ENCODE results near the gene LITAFD. TPM values are rescaled to one million over a fixed set of nuclear protein-coding genes. Genes with fewer than 3 reads are reported as not detected.
"Not testable (repeated sequence)": the region's sequence is repeated elsewhere in the genome, so short reads cannot be mapped to it uniquely, and the experiment has no call there.

LITAFD gene
- polyA plus RNA-seq, 3 donors, result not detected

DNA sequence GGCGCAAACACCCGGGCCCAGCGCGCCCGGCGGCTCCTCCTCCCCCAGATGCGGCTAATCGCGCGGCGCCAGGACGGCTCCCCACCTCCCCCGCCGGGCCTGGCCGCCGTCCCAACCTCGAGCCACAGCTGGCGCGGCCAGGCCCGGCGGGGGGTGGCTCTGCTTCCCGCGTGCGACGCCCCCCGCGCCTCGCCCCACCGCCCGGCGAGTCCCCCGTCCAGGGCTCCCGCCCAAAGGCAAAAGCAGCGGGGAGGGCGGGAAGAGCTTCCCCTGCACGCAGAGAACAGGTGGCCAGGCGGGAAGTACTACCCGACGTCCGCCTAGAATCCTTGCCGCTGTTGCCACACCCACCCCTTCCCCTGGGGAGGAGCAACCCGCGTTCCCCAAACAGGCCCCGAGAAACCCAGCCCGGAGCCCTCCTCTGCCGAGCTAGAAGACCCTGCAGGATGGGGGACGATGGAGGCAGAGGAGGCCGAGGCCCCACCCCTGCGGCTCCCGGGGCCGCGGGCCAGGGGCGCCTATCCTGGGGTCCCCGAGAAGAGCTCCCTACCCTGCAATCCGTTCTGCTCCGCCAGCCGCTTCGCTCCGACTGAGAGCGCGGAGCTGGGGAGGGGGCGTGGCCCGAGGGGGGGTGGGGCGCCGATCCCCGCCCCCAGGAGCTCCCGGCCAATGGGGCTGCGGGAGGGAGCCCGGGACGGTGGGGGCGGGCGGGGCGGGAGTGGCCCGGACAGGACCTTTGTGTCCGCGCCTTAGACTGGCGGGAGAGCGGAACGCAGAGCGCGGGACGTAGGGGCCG lies 13.5 kb upstream of the LITAFD start, which contains the start of gene CARHSP1:
Gene CARHSP1, minus strand, starts transcription at position 591 of the 796 bp plus-strand sequence. CDS start 9,678 bp downstream, outside the sequence.
- H3K4me2 ChIP-seq (replicated peaks; ENCODE audit: extremely low read depth, low read length, poor library complexity, severe bottlenecking), result peak within 1 kb of the TSS; percentile 78
- H3K27me3 ChIP-seq (ENCODE audit: control insufficient read depth in 2 of 2, insufficient read depth in 2 of 2, low read length in 2 of 2), result no peaks in the 10 kb centered on the region
- peak within 1 kb of the TSS; percentile 67 to 97 (median 84) for H3K27ac Mint-ChIP-seq
- intact Hi-C loops (cut with micrococcal nuclease), result loop anchor here (5.0 to 10.0 kb wide), 2 partner anchors 71 to 194 kb away; partner anchors contain the start of genes ABAT (in 1 of the 2), PMM2 (in 1 of the 2) and TMEM186 (in 1 of the 2)
- peak within 1 kb of the TSS; percentile 93 to 96 for H3K4me3 Mint-ChIP-seq
- H3K27me3 Mint-ChIP-seq (ENCODE audit: low read depth in 3 of 3), result peaks cover 1 to 3% (median 2%) of the 10 kb centered on the region in 3 donors
- H3K79me2 ChIP-seq (ENCODE audit: insufficient read depth, low read length), result peaks cover 47% of the 10 kb centered on the region
- H3K4me1 Mint-ChIP-seq, result peaks cover 54% of the 10 kb centered on the region
- H3K9me3 ChIP-seq (replicated peaks in 1 of 2; ENCODE audit: control insufficient read depth in 1 of 2, insufficient read depth in 1 of 2, low read length in 2 of 2), result no peaks in the 10 kb centered on the region
- H4K20me1 ChIP-seq (ENCODE audit: insufficient read depth, low read length), result peaks cover 49% of the 10 kb centered on the region
- no peaks in the 10 kb centered on the region for H3K36me3 ChIP-seq (replicated peaks in 1 of 2; ENCODE audit: control insufficient read depth in 1 of 2, insufficient read depth in 2 of 2, low read length in 2 of 2)
- H2AFZ ChIP-seq (ENCODE audit: insufficient read depth, low read depth, low read length, poor library complexity, severe bottlenecking), result peak within 1 kb of the TSS; percentile 89
- peaks cover 38 to 58% of the 10 kb centered on the region in 2 donors for H3K4me1 ChIP-seq (ENCODE audit: control insufficient read depth in 1 of 2, insufficient read depth in 2 of 2, low read length in 2 of 2)
- peaks cover 2 to 3% of the 10 kb centered on the region in 2 donors for H3K36me3 Mint-ChIP-seq
- peak within 1 kb of the TSS; percentile 73 for H3K9ac ChIP-seq (ENCODE audit: insufficient read depth, low read length, poor library complexity, severe bottlenecking)
- peak; percentile 81 to 86 (median 83) for DNase-seq
- TF ChIP-seq, protein P1, sequence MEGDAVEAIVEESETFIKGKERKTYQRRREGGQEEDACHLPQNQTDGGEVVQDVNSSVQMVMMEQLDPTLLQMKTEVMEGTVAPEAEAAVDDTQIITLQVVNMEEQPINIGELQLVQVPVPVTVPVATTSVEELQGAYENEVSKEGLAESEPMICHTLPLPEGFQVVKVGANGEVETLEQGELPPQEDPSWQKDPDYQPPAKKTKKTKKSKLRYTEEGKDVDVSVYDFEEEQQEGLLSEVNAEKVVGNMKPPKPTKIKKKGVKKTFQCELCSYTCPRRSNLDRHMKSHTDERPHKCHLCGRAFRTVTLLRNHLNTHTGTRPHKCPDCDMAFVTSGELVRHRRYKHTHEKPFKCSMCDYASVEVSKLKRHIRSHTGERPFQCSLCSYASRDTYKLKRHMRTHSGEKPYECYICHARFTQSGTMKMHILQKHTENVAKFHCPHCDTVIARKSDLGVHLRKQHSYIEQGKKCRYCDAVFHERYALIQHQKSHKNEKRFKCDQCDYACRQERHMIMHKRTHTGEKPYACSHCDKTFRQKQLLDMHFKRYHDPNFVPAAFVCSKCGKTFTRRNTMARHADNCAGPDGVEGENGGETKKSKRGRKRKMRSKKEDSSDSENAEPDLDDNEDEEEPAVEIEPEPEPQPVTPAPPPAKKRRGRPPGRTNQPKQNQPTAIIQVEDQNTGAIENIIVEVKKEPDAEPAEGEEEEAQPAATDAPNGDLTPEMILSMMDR (IDR thresholded peaks at IDR 0.05), result no peak
- peak within 1 kb of the TSS; percentile 83 to 90 (median 84) for H3K4me3 ChIP-seq (replicated peaks in 1 of 3; ENCODE audit: low read depth in 2 of 3, low read length in 3 of 3)
- WGBS (ENCODE audit: insufficient coverage), result under 1% methylated on average over 58 of the region's 83 CpGs
- H3K9me3 Mint-ChIP-seq, result no peaks in the 10 kb centered on the region
- peak within 1 kb of the TSS; percentile 47 to 70 for H3K27ac ChIP-seq (ENCODE audit: low read depth in 1 of 2, low read length in 2 of 2)

DNA sequence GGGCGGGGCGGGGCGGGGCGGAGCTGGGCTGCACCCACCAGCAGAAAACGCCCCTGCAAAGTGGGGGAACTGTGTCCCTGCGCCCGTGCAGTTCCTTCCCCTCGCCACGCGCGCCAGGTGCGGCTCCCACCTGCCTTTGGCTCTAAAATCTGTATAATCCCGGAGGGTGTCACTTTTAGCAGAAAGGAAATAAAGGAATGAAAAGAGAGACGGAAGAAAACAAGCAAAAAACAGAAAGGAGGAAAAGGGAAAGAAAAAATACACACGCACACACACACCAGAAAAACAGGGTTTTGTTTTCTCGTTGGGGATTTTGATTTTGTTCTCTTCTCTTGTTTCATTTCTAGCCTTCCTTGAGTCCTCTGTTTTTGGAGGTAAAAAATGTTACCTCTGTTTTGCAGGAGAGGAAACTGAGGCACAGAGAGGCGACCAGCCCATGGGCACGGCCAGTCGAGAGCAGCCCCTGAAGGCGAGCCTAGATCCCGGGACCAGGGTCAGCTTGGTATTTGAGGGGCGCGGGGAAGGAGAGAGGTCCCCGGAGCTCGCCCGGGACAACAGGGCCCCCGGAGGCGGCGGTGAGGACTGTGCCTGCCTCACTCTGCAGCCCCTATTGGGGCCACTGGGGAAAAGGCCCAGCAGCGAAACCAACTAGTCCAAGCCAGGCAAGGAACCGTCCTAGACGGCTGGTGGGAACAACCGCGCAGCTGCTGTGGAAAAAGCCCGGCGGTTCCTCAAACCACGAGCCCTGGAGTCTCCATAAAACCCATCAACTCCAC lies 12.8 kb upstream of the LITAFD start:
- intact Hi-C loops (cut with micrococcal nuclease), result loop anchor here (5.0 to 10.0 kb wide), 2 partner anchors 72 to 195 kb away; partner anchors contain the start of genes ABAT (in 1 of the 2), PMM2 (in 1 of the 2) and TMEM186 (in 1 of the 2)

DNA sequence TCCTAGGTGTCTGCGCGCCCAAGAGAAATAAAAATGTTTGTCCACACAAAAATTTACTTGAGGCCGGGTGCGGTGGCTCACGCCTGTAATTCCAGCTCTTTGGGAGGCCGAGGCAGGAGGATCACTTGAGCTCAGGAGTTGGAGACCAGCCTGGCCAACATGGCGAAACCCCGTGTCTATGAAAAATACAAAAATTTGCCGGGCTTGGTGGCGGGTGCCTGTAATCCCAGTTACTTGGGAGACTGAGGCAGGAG lies 12.2 kb upstream of the LITAFD start:
- H3K4me3 ChIP-seq (replicated peaks in 1 of 3; ENCODE audit: low read depth in 2 of 3, low read length in 3 of 3), result peak overlapping the region in 1 of 3 experiments; percentile 90
- Mint-ChIP-seq H3K4me1 (peaks cover 48% of the 10 kb centered on the region), H3K27ac (peak overlapping the region in 4 of 7 donors; percentile 48 to 83 (median 62))
- H3K4me1 ChIP-seq (ENCODE audit: control insufficient read depth in 1 of 2, insufficient read depth in 2 of 2, low read length in 2 of 2), result peaks cover 38 to 58% of the 10 kb centered on the region in 2 donors
- not testable (repeated sequence) for H3K9me3 ChIP-seq (replicated peaks in 1 of 2; ENCODE audit: control insufficient read depth in 1 of 2, insufficient read depth in 1 of 2, low read length in 2 of 2); DNase-seq; H3K27me3 Mint-ChIP-seq (ENCODE audit: low read depth in 3 of 3); H3K27me3 ChIP-seq (ENCODE audit: control insufficient read depth in 2 of 2, insufficient read depth in 2 of 2, low read length in 2 of 2); H3K36me3 ChIP-seq (replicated peaks in 1 of 2; ENCODE audit: control insufficient read depth in 1 of 2, insufficient read depth in 2 of 2, low read length in 2 of 2); H3K36me3 Mint-ChIP-seq; H3K27ac ChIP-seq (ENCODE audit: low read depth in 1 of 2, low read length in 2 of 2); H3K9me3 Mint-ChIP-seq; H3K9ac ChIP-seq (ENCODE audit: insufficient read depth, low read length, poor library complexity, severe bottlenecking); H3K4me3 Mint-ChIP-seq
- H2AFZ ChIP-seq (ENCODE audit: insufficient read depth, low read depth, low read length, poor library complexity, severe bottlenecking), result peak overlapping the region; percentile 63
- peak overlapping the region; percentile 78 for H3K4me2 ChIP-seq (replicated peaks; ENCODE audit: extremely low read depth, low read length, poor library complexity, severe bottlenecking)
- H3K79me2 ChIP-seq (ENCODE audit: insufficient read depth, low read length), result peaks cover 34% of the 10 kb centered on the region
- 93% methylated on average over 10 of the region's 10 CpGs for WGBS (ENCODE audit: insufficient coverage)
- intact Hi-C loops (cut with micrococcal nuclease), result loop anchor here (5.0 to 10.0 kb wide), 2 partner anchors 73 to 195 kb away; partner anchors contain the start of genes ABAT (in 1 of the 2), PMM2 (in 1 of the 2) and TMEM186 (in 1 of the 2)
- H4K20me1 ChIP-seq (ENCODE audit: insufficient read depth, low read length), result peaks cover 36% of the 10 kb centered on the region

More for the DNA sequence above, 12.8 kb upstream of the LITAFD start:
- no peaks in the 10 kb centered on the region for H3K9me3 ChIP-seq (replicated peaks in 1 of 2; ENCODE audit: control insufficient read depth in 1 of 2, insufficient read depth in 1 of 2, low read length in 2 of 2)
- H3K4me3 ChIP-seq (replicated peaks in 1 of 3; ENCODE audit: low read depth in 2 of 3, low read length in 3 of 3), result peak overlapping the region; percentile 50 to 90 (median 62)
- H3K36me3 ChIP-seq (replicated peaks in 1 of 2; ENCODE audit: control insufficient read depth in 1 of 2, insufficient read depth in 2 of 2, low read length in 2 of 2), result no peaks in the 10 kb centered on the region
- peak overlapping the region; percentile 32 for H3K9ac ChIP-seq (ENCODE audit: insufficient read depth, low read length, poor library complexity, severe bottlenecking)
- H2AFZ ChIP-seq (ENCODE audit: insufficient read depth, low read depth, low read length, poor library complexity, severe bottlenecking), result peak overlapping the region; percentile 63
- H3K9me3 Mint-ChIP-seq, result no peaks in the 10 kb centered on the region
- H3K79me2 ChIP-seq (ENCODE audit: insufficient read depth, low read length), result peaks cover 39% of the 10 kb centered on the region
- peaks cover 0 to 2% of the 10 kb centered on the region in 2 donors for H3K36me3 Mint-ChIP-seq
- H3K27ac ChIP-seq (ENCODE audit: low read depth in 1 of 2, low read length in 2 of 2), result peak overlapping the region in 1 of 2 donors; percentile 41
- peaks cover 38 to 58% of the 10 kb centered on the region in 2 donors for H3K4me1 ChIP-seq (ENCODE audit: control insufficient read depth in 1 of 2, insufficient read depth in 2 of 2, low read length in 2 of 2)
- peak overlapping the region; percentile 78 for H3K4me2 ChIP-seq (replicated peaks; ENCODE audit: extremely low read depth, low read length, poor library complexity, severe bottlenecking)
- peaks cover 1 to 3% (median 2%) of the 10 kb centered on the region in 3 donors for H3K27me3 Mint-ChIP-seq (ENCODE audit: low read depth in 3 of 3)
- peaks cover 51% of the 10 kb centered on the region for H3K4me1 Mint-ChIP-seq
- peak overlapping the region; percentile 39 to 97 (median 84) for H3K27ac Mint-ChIP-seq
- no peak for DNase-seq
- TF ChIP-seq, protein P1 (IDR thresholded peaks at IDR 0.05), result no peak
- 18% methylated on average over 24 of the region's 37 CpGs for WGBS (ENCODE audit: insufficient coverage)
- peaks cover 41% of the 10 kb centered on the region for H4K20me1 ChIP-seq (ENCODE audit: insufficient read depth, low read length)
- H3K4me3 Mint-ChIP-seq, result peak overlapping the region; percentile 76 to 96
- no peaks in the 10 kb centered on the region for H3K27me3 ChIP-seq (ENCODE audit: control insufficient read depth in 2 of 2, insufficient read depth in 2 of 2, low read length in 2 of 2)
